Measurements from ENCODE around the gene JUN.
A peak's percentile ranks its signal among the peaks of the same experiment; 100 is the strongest.

Gene JUN

GRCh38 chr1:58815069-58815685 is 31.3 kb upstream of the JUN start:
- TF ChIP-seq, protein P1, sequence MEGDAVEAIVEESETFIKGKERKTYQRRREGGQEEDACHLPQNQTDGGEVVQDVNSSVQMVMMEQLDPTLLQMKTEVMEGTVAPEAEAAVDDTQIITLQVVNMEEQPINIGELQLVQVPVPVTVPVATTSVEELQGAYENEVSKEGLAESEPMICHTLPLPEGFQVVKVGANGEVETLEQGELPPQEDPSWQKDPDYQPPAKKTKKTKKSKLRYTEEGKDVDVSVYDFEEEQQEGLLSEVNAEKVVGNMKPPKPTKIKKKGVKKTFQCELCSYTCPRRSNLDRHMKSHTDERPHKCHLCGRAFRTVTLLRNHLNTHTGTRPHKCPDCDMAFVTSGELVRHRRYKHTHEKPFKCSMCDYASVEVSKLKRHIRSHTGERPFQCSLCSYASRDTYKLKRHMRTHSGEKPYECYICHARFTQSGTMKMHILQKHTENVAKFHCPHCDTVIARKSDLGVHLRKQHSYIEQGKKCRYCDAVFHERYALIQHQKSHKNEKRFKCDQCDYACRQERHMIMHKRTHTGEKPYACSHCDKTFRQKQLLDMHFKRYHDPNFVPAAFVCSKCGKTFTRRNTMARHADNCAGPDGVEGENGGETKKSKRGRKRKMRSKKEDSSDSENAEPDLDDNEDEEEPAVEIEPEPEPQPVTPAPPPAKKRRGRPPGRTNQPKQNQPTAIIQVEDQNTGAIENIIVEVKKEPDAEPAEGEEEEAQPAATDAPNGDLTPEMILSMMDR (IDR thresholded peaks at IDR 0.05; ENCODE audit: insufficient read depth, low read depth, low read length, missing control alignments) = no peak
- H3K4me3 ChIP-seq (ENCODE audit: low read depth, low read length) = peak overlapping the region; percentile 89
- peak; percentile 88 for DNase-seq (ENCODE audit: low read depth)

DNA sequence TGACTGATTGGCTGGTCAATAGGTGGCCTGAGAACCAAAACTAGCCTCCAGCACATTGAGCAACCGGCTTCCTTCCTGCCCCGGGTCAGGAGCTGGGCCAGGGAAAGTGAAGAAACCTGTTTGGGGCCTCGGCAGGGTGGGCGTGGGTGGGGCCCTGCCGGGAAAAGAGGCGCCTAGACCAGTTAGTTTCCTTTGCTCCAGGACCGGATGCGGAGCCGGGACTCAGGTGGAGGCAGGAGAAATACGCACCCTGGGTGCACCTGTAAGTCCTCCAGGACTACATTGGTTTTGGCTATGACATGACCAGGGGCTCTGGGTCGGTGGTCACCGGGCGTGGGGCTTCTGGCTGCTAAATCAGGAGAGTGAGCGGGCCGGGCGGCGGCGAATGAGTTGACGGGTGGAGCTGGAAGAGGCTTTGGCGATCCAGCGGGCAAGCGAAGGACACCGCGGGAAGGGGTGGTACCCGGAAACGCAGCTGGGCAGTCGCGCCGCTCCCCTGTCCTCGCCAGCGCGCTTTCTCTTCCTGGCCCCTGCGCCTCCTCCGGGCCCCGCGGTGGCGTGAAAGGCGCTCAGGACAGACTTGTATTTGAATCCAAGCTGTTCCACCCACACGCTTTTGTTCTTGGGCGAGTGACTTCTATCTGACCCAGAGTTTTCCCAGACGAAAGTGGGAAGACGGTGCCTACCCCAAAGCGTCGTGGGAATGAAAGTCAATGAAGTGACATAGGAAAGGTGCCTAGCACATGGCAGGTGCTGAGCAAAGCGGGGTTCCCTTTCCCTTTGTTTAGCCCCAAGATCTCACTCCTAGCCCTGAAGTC is 30.6 kb upstream of the JUN start:
- DNase-seq (ENCODE audit: low read depth) = no peak
- peak overlapping the region; percentile 89 for H3K4me3 ChIP-seq (ENCODE audit: low read depth, low read length)

DNA sequence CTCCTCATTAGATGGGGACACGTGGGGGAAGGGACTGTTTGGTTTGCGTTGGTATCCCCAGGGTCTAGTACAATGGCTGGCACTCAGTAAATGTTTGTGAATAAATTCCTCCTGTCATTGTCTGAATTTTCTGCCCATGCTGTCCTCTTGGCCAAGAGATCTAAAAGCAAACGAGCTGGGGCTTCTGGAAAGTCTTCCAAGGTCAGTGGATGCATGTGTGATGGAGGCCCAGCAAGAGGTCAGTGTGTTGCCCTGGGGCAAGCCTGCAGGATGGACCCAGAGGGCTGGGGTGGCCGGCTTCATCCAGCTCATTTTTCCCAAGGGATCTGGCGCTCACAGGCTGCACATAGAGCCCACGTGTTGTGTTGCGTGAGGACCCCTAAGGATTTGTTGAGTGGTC is 30.0 kb upstream of the JUN start:
- H3K4me3 ChIP-seq (ENCODE audit: low read depth, low read length) = no peak overlapping the region
- no peak for DNase-seq (ENCODE audit: low read depth)
- TF ChIP-seq, protein P1 (IDR thresholded peaks at IDR 0.05; ENCODE audit: insufficient read depth, low read depth, low read length, missing control alignments) = no peak

More for the DNA sequence above, 30.6 kb upstream of the JUN start:
- TF ChIP-seq, protein P1 (IDR thresholded peaks at IDR 0.05; ENCODE audit: insufficient read depth, low read depth, low read length, missing control alignments) = no peak

- TF ChIP-seq, protein P1 (IDR thresholded peaks at IDR 0.05; ENCODE audit: insufficient read depth, low read depth, low read length, missing control alignments) = no peak
- DNase-seq (ENCODE audit: low read depth) = peak; percentile 13
- no peak overlapping the region for H3K4me3 ChIP-seq (ENCODE audit: low read depth, low read length)
Measured at GRCh38 chr1:58813361-58813760, 29.5 kb upstream of the JUN start.

- peak; percentile 50 for DNase-seq (ENCODE audit: low read depth)
- H3K4me3 ChIP-seq (ENCODE audit: low read depth, low read length) = no peak overlapping the region
- TF ChIP-seq, protein P1 (IDR thresholded peaks at IDR 0.05; ENCODE audit: insufficient read depth, low read depth, low read length, missing control alignments) = no peak
Measured at GRCh38 chr1:58812926-58813325, 29.1 kb upstream of the JUN start.

- TF ChIP-seq, protein P1 (IDR thresholded peaks at IDR 0.05; ENCODE audit: insufficient read depth, low read depth, low read length, missing control alignments) = no peak
- no peak for DNase-seq (ENCODE audit: low read depth)
- H3K4me3 ChIP-seq (ENCODE audit: low read depth, low read length) = no peak overlapping the region
Measured at GRCh38 chr1:58812468-58812867, 28.6 kb upstream of the JUN start.
